Body of pancreas (tissue), 2 donors: ENCODE measurements around the gene NACA2. TPM values are rescaled to one million over a fixed set of nuclear protein-coding genes. Genes with fewer than 3 reads are reported as not detected.

Experiments
- total RNA-seq, 2 donors: library from RNA; depleted of rRNA; stranded (reverse); fragments of >200 nt; gene quantifications; one replicate each; pipeline ENCODE4 v1.1.0, GENCODE V29; 2016

Gene NACA2
- total RNA-seq, 2 donors from 2014 or later: 1.6 TPM; not detected in 1

Other genes with a start within 250 kb of the NACA2 start
- gene TBX2, start 191.4 kb downstream of the NACA2 start, total RNA-seq: 1 to 10 TPM; 4.9 to 6.9 TPM
- gene TBX4, start 138.8 kb downstream of the NACA2 start, total RNA-seq: not detected